ENCODE results near the gene KDM1A. TPM values are rescaled to one million over a fixed set of nuclear protein-coding genes. Genes with fewer than 3 reads are reported as not detected.
"Not testable (repeated sequence)": the region's sequence is repeated elsewhere in the genome, so short reads cannot be mapped to it uniquely, and the experiment has no call there.

The KDM1A gene
- total and polyA plus RNA-seq, 9 of the 15 experiments (the other 6 are each of a cell fraction or from before 2014, with no cell fraction given): 59.2 to 181 (median 168) TPM

- TF ChIP-seq BCL6 (CRISPR knock-in tag; IDR thresholded peaks at IDR 0.05) (no peak), E2F1 (CRISPR knock-in tag; IDR thresholded peaks at IDR 0.05) (no peak), ARNT (IDR thresholded peaks at IDR 0.05) (peak in 1 of 2 experiments; percentile 73; a peak in 1 of 4 replicates), ZNF23 (CRISPR knock-in tag; IDR thresholded peaks at IDR 0.05) (peak; percentile 25; the same call in 1 of the 2 replicates), SMAD4 (CRISPR knock-in tag; conservative IDR thresholded peaks at IDR 0.05) (no peak)
Observed at GRCh38 chr1:23004112-23004511, 15.2 kb upstream of the KDM1A start (continued).

- H3K4me3 ChIP-seq; H3K4me1 ChIP-seq (replicated peaks in 1 of 2; ENCODE audit: control insufficient read depth in 2 of 2, insufficient read depth in 2 of 2, low read length in 2 of 2); H3K9ac ChIP-seq (ENCODE audit: insufficient read depth in 1 of 2, low read depth in 2 of 2, low read length in 2 of 2); H3K36me3 ChIP-seq (ENCODE audit: control insufficient read depth, insufficient read depth, low read length); in situ Hi-C loops (cut with MboI); H3K27ac ChIP-seq (ENCODE audit: extremely low read depth, low read depth, low read length); H3K9me1 ChIP-seq (ENCODE audit: control insufficient read depth, insufficient read depth, low read length); CTCF ChIA-PET (ENCODE audit: low intra/inter-chr PET ratio); H4K20me1 ChIP-seq (replicated peaks; ENCODE audit: control insufficient read depth, insufficient read depth, low read length); FAIRE-seq; H2AFZ ChIP-seq (ENCODE audit: low read depth, low read length); H3K79me2 ChIP-seq (ENCODE audit: control insufficient read depth, insufficient read depth, low read length); BruUV-seq (replicated peaks); ATAC-seq; intact Hi-C loops (cut with micrococcal nuclease); DNase-seq (ENCODE audit: extremely low read depth in 1 of 4, low spot score in 3 of 4); H3K9me3 ChIP-seq (replicated peaks; ENCODE audit: control insufficient read depth, insufficient read depth, low read depth, low read length); H3K4me2 ChIP-seq (ENCODE audit: insufficient read depth, low read length); TF ChIP-seq NR2C1 (IDR thresholded peaks at IDR 0.05): not testable (repeated sequence)
- H3K27me3 ChIP-seq (ENCODE audit: control insufficient read depth in 2 of 2, insufficient read depth in 2 of 2, low read length in 2 of 2): peaks cover 8 to 25% of the 10 kb centered on the region in 2 experiments; a peak in 4 of 5 replicates
- POLR2A ChIA-PET: interaction anchor here (0.8 to 2.5 kb wide), 3 partner anchors 9 to 103 kb away, joined by 3 to 6 read pairs (median 3); partner anchors contain the start of gene KDM1A
- TF ChIP-seq SOX6 (IDR thresholded peaks at IDR 0.05): peak; percentile 94
- TF ChIP-seq NR2C1 (tag; IDR thresholded peaks at IDR 0.05): peak; percentile 59
- TF ChIP-seq TEAD1 (CRISPR knock-in tag; IDR thresholded peaks at IDR 0.05): 0 out of 4 replicates have a peak, but pooled peaks of 1 of the 2 experiments have one; percentile 6
- TF ChIP-seq MAFG (tag; conservative IDR thresholded peaks at IDR 0.05): 0 out of 2 replicates have a peak, but pooled peaks have one; percentile 7
- 47% methylated on average over 3 of the region's 3 CpGs for WGBS (ENCODE audit: insufficient coverage, low coverage, missing lambda C conversion rate)
Observed at GRCh38 chr1:23004769-23005168, 14.5 kb upstream of the KDM1A start.

Data from K562 (cell line).